Esophagus mucosa (tissue), 1 donor: ENCODE data around the gene RUBCNL. TPM values are rescaled to one million over a fixed set of nuclear protein-coding genes. Genes with fewer than 3 reads are reported as not detected.
A peak's percentile ranks its signal among the peaks of the same experiment; 100 is the strongest.
"Not testable (repeated sequence)": the region's sequence is repeated elsewhere in the genome, so short reads cannot be mapped to it uniquely, and the experiment has no call there.

Experiments used
- ATAC-seq: fragments of 200-7000 bp; cut with Tn5 transposase; one replicate; pipeline ENCODE4 v1.9.1; 2020
- total RNA-seq: library from RNA; stranded (reverse); gene quantifications from one replicate; pipeline ENCODE4 v1.2.4, GENCODE V29; 2023
- donor health status: DM: yes; HTN: yes; CAD: no.

The RUBCNL gene
- 0.44 TPM for total RNA-seq

- ATAC-seq: peak; percentile 54
Measured at GRCh38 chr13:46387064-46387851, at the start of gene RUBCNL. Gene RUBCNL, minus strand, starts transcription at chr13:46387252. Its CDS starts 14,777 bp downstream, at chr13:46372475.

GRCh38 chr13:46429558-46429957 is 42.5 kb upstream of the RUBCNL start:
- not testable (repeated sequence) for ATAC-seq

- no peak for ATAC-seq
Measured at GRCh38 chr13:46405457-46405856, 18.4 kb upstream of the RUBCNL start.

GRCh38 chr13:46404733-46405100 is 17.7 kb upstream of the RUBCNL start:
- ATAC-seq: no peak

- no peak for ATAC-seq
Measured at GRCh38 chr13:46403851-46404732, 17.0 kb upstream of the RUBCNL start.

- no peak for ATAC-seq
Measured at GRCh38 chr13:46402178-46402577, 15.1 kb upstream of the RUBCNL start.

GRCh38 chr13:46401432-46401831 is 14.4 kb upstream of the RUBCNL start:
- ATAC-seq: no peak

GRCh38 chr13:46396341-46396740 is 9.3 kb upstream of the RUBCNL start:
- no peak for ATAC-seq

GRCh38 chr13:46392967-46393366 is 5.9 kb upstream of the RUBCNL start:
- ATAC-seq: no peak

GRCh38 chr13:46389457-46390451 is 2.7 kb upstream of the RUBCNL start:
- ATAC-seq: no peak

- ATAC-seq: no peak
Measured at GRCh38 chr13:46388846-46389245, 1.8 kb upstream of the RUBCNL start.

GRCh38 chr13:46388308-46388707 is 1.3 kb upstream of the RUBCNL start:
- no peak for ATAC-seq

GRCh38 chr13:46386392-46387063 is 524 bp downstream of the RUBCNL start:
- ATAC-seq: peak; percentile 17

- no peak for ATAC-seq
Measured at GRCh38 chr13:46385946-46386345, 1.1 kb downstream of the RUBCNL start.

- no peak for ATAC-seq
Measured at GRCh38 chr13:46383383-46383782, 3.7 kb downstream of the RUBCNL start.

- no peak for ATAC-seq
Measured at GRCh38 chr13:46382224-46382623, 4.8 kb downstream of the RUBCNL start.

- no peak for ATAC-seq
Measured at GRCh38 chr13:46380242-46380641, 6.8 kb downstream of the RUBCNL start.

GRCh38 chr13:46379611-46380010 is 7.4 kb downstream of the RUBCNL start:
- ATAC-seq: no peak

GRCh38 chr13:46378411-46378810 is 8.6 kb downstream of the RUBCNL start:
- no peak for ATAC-seq

GRCh38 chr13:46377554-46377953 is 9.5 kb downstream of the RUBCNL start:
- ATAC-seq: no peak

- no peak for ATAC-seq
Measured at GRCh38 chr13:46374710-46375109, 12.3 kb downstream of the RUBCNL start.

GRCh38 chr13:46373623-46374022 is 13.4 kb downstream of the RUBCNL start:
- no peak for ATAC-seq
